Measurements from ENCODE around the gene SPIRE1.
"Not testable (repeated sequence)": the region's sequence is repeated elsewhere in the genome, so short reads cannot be mapped to it uniquely, and the experiment has no call there.

The SPIRE1 gene

GRCh38 chr18:12485479-12486105 is 172.3 kb downstream of the SPIRE1 start:
- DNase-seq (ENCODE audit: low read depth) = no peak

- not testable (repeated sequence) for DNase-seq (ENCODE audit: low read depth)
Observed at GRCh38 chr18:12481915-12482314, 176.0 kb downstream of the SPIRE1 start.

GRCh38 chr18:12479982-12480381 is 177.9 kb downstream of the SPIRE1 start:
- no peak for DNase-seq (ENCODE audit: low read depth)

GRCh38 chr18:12479536-12479935 is 178.4 kb downstream of the SPIRE1 start:
- DNase-seq (ENCODE audit: low read depth) = no peak

- DNase-seq (ENCODE audit: low read depth) = no peak
Observed at GRCh38 chr18:12478269-12479047, 179.4 kb downstream of the SPIRE1 start.

- no peak for DNase-seq (ENCODE audit: low read depth)
Observed at GRCh38 chr18:12477606-12478005, 180.3 kb downstream of the SPIRE1 start.

- no peak for DNase-seq (ENCODE audit: low read depth)
Observed at GRCh38 chr18:12476955-12477354, 181.0 kb downstream of the SPIRE1 start.

GRCh38 chr18:12474876-12475275 is 183.0 kb downstream of the SPIRE1 start:
- no peak for DNase-seq (ENCODE audit: low read depth)

GRCh38 chr18:12474146-12474545 is 183.8 kb downstream of the SPIRE1 start:
- no peak for DNase-seq (ENCODE audit: low read depth)

- DNase-seq (ENCODE audit: low read depth) = no peak
Observed at GRCh38 chr18:12470382-12471075, 187.4 kb downstream of the SPIRE1 start.

- DNase-seq (ENCODE audit: low read depth) = no peak
Observed at GRCh38 chr18:12468445-12468844, 189.5 kb downstream of the SPIRE1 start.

- DNase-seq (ENCODE audit: low read depth) = no peak
Observed at GRCh38 chr18:12464731-12465130, 193.2 kb downstream of the SPIRE1 start.

- DNase-seq (ENCODE audit: low read depth) = no peak
Observed at GRCh38 chr18:12463191-12463590, 194.7 kb downstream of the SPIRE1 start.

- DNase-seq (ENCODE audit: low read depth) = no peak
Observed at GRCh38 chr18:12462242-12462641, 195.7 kb downstream of the SPIRE1 start.

GRCh38 chr18:12461326-12461725 is 196.6 kb downstream of the SPIRE1 start:
- DNase-seq (ENCODE audit: low read depth) = no peak

- no peak for DNase-seq (ENCODE audit: low read depth)
Observed at GRCh38 chr18:12460874-12461273, 197.0 kb downstream of the SPIRE1 start.

GRCh38 chr18:12458771-12459170 is 199.1 kb downstream of the SPIRE1 start:
- no peak for DNase-seq (ENCODE audit: low read depth)

GRCh38 chr18:12456441-12456840 is 201.5 kb downstream of the SPIRE1 start:
- DNase-seq (ENCODE audit: low read depth) = no peak

GRCh38 chr18:12455496-12455895 is 202.4 kb downstream of the SPIRE1 start:
- no peak for DNase-seq (ENCODE audit: low read depth)

- no peak for DNase-seq (ENCODE audit: low read depth)
Observed at GRCh38 chr18:12452784-12453183, 205.1 kb downstream of the SPIRE1 start.

- DNase-seq (ENCODE audit: low read depth) = no peak
Observed at GRCh38 chr18:12451428-12451827, 206.5 kb downstream of the SPIRE1 start.

GRCh38 chr18:12449051-12449785 is 208.7 kb downstream of the SPIRE1 start:
- no peak for DNase-seq (ENCODE audit: low read depth)

All from stimulated activated CD8-positive, alpha-beta memory T cell treated with anti-CD3 and anti-CD28 coated beads, Interleukin-12 subunit alpha, Interleukin-12 subunit beta, amount 100 ng/mL, for 1 hour (primary cell).